HG03460 (cell line): Measurements from ENCODE around the gene CSNK1E.

Experiments used
- ATAC-seq: cut with Tn5 transposase; IDR thresholded peaks from one replicate; pipeline ENCODE4 v1.9.1; 2021; ENCODE audit not compliant: unreplicated experiment

Gene CSNK1E

DNA sequence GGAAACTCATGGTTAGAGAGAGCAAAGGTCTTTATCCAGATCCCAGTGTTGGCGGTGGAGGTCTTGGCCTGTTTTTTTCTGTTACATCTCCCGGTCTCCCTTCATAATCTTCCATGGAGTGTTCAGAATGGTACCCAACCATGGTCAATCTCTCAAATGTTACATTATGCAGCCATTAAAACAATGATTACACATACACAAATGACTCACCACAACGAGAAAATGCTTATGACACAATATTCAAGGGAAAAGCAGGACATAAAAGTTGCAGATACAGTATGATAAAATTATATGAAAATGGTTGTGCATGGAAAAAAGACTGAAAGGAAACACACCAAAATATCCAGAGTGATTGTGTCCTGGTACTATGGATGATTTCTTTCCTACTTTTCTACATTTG lies 17.8 kb upstream of the CSNK1E start:
- no peak for ATAC-seq

DNA sequence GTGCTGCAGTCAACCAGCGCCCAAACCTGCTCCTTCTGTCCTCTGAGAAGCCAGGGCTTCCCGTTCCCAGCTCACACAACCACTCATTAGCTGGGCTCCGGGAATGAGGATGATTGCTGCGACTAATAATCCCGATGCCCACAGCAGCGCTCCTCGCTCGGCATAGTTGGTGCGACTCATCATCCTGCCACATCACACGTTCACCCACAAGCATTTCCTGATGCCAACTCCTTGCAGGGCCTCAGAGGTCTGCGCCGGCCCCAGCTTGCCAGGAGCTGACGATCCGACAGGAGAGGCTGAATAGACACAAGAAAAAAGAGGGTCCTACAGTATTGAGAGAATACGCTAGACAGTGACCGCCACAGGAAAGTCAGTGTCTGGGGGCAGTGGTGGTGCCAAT lies 10.6 kb upstream of the CSNK1E start:
- no peak for ATAC-seq

DNA sequence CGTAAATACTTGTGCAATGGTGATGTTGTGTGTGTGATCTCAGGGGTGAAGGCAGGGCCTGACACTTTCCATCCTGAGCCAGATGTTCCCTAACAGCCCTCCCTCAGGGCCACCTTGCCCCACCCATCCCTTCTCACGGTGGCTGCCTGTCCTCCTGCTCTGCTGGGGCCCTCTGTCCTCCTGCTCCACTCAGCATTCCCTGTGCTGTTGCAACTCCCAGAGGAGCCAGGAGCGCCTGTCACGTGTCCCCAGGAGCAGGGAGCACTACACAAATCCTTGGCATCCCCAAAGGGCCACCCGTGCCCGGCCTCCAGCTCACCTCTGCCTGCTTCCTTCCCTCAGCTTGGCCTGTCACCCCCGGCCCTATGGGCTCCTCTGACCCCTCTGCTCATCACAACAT lies 10.2 kb upstream of the CSNK1E start:
- ATAC-seq: no peak

DNA sequence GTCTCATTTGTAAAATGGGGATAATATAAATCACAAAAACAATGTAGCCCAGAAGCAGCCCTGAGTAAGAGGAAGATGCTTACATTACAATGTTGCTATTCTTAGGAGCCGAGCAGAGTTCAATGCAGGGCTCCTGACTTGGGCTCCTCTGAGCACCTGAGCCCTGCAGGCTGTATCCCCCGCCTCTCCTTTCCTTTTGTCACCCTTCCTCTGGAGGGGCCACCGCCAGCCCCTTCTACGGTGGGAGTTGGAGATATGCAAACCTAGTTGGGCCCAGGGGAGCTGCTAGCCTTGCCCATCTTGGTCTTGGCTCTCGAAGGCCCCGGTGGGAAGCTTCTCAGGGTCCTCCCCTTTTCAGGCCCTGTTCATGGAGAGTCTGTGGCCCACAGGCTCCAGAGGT lies 8.4 kb upstream of the CSNK1E start:
- ATAC-seq: no peak

DNA sequence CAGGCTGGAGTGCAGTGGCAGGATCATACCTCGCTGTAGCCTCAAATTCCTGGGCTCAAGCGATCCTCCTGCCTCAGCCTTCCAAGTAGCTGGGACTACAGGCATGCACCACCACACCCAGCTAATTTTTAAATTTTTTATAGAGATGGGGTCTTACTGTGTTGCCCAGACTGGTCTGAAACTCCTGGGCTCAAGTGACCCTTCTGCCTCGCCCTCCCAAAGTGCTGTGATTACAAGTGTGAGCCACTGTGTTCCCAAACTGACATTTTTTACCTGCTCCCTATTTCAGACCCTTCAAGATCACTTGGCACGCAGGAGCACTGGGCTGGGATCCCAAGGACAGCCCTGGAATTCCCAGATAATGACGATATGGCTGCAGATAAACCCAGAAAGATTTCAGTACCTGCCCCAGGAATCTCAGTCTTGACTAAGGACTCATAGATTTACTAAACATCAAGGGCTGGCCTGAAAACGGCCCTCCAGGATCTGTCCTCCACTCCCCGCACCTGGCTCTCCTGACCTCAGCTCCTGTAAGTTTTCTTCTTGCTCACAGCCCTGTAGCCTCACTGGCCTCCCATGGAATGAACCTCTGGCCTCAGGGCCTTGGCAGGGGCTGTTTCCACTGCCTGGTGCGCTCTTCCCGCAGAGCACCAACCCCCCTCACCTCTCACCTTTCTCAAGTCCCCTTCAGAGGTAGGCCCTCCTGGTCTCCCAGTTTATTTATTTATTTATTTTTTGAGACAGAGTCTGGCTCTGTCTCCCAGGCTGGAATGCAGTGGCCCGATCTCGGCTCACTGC lies 3.6 kb upstream of the CSNK1E start:
- no peak for ATAC-seq

DNA sequence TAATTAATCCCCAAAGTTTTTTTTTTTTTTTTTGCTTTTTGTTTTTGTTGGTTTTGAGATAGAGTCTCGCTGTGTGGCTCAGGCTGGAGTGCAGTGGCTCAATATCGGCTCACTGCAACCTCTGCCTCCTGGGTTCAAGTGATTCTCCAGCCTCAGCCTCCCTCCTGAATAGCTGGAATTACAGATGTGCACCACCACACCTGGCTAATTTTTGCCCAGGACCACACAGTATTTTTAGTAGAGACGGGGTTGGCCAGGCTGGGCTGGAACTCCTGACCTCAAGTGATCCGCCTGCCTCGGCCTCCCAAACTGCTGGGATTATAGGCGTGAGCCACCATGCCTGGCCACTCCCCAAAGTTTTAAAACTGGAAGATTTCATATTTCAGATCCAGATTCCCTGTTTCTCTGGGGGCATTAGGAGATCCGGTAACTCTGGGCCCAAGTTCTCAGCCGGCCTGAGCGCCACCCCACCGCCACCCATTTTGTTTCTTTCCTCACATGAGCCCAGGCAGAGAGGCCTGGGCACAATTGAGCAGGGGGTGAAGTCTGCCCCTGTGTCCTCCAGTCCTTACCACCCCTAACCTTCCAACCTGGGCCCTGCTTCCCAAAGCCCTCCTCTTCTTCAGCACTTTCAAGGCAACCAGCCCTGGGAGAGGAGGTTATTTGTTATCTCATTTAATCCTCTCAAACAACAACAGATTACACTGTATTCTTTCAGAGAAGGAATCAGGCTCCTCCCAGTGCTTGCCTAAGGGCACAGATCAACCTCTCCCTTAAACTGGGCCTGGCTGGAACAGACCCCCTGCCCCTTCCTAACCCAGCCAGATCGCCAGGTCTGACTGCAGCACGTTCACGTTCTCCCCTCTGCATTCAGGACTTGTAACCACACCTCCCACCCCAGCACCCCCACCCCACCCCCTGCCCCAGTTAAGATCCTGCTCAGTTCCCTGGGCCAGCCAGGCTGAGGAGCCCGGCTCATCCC lies 1.9 kb upstream of the CSNK1E start:
- ATAC-seq: no peak

DNA sequence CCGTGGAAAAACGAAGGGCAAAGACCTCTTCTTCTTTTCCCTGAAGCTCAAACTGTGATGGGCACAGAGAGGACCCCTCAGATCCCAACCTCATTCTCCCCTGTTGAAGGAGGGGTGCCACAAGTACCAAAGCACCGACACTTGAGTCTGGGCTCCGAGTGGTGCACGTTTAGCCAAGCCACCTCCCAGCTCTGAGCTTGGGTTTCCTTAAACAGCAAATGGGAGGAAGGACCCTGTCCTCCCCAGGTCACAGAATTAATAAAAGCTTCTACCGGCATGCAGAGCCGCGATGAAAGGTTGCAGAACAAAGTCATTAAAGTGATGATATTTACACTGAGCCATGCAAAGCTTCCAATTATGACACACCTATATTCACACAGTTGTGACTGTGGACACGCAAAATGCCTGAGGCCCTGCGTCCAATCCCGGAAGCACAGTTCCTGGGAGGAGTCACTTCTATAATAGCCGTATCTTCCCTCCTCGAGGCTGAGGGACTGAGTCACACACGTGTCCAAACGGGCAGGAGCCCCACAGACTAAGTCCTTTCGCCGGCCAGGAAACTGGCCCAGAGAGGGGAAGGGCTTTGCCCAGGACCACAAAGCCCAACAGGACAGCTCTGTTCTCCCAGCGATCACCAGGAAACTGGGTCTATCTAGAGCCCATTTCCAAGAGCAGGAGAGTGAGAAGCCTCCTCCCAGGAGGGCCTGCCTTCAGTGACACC lies 922 bp upstream of the CSNK1E start:
- ATAC-seq: no peak

DNA sequence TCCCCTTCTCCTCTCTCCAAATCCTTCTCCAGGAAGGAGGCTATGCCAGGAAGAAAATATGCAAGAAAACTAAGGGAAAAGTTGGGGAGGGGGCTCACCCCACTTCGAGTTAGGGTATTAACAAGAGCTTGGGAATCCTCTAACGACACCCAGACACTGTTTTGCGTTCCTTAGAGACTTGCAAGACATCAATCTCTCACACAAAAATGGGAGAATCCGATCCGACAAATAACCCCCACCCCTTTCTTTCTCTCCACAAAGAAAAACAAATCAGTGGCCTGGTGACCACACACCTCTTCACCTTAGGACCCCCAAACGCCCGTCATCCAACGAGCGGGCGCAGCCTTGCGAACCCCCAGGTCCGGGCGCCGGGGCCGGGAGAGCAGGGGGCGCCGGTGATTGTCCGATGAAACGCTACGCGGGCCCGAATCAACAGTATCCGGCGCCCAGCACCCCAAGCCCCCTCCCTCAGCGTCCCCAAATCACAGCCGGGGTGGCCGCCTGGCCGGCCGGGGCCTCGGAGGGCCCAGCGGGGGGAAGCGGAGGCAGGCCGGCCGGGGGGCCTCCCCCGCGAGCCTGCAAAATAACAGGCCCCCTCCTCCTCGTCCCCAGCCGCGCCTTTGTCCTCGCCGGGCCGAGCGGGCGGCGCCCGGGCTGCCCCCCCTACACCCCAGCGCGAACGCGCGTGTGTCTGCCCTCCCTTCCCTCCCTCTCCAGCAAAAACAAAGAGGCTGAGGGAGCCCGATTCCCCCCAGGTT lies 690 bp downstream of the CSNK1E start:
- ATAC-seq: no peak

DNA sequence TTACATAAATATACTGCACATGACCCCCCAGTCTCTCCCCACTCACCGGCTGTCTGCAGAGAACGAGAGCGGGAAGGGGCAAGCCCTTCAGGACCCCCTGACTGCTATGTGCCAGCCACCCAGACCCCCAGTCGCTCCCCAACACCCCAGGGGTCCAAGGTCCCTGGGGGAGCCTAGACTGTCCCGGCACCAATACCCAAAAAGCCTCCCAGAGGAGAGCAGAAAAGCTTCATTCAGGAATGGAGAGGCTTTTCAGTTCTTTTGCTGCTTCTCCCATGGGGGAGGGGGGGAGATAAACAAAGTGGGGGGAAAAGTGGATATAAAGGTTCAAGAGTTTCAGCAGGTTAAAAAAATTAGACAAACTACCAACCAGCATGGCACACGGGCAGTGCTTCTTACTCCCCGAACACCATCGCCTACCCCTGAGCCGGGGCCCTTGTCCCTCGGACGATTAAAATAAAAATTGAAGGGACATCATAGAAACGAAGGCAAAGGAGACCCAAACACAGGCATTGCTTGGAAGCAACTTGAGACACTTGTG lies 1.3 kb downstream of the CSNK1E start:
- no peak for ATAC-seq

DNA sequence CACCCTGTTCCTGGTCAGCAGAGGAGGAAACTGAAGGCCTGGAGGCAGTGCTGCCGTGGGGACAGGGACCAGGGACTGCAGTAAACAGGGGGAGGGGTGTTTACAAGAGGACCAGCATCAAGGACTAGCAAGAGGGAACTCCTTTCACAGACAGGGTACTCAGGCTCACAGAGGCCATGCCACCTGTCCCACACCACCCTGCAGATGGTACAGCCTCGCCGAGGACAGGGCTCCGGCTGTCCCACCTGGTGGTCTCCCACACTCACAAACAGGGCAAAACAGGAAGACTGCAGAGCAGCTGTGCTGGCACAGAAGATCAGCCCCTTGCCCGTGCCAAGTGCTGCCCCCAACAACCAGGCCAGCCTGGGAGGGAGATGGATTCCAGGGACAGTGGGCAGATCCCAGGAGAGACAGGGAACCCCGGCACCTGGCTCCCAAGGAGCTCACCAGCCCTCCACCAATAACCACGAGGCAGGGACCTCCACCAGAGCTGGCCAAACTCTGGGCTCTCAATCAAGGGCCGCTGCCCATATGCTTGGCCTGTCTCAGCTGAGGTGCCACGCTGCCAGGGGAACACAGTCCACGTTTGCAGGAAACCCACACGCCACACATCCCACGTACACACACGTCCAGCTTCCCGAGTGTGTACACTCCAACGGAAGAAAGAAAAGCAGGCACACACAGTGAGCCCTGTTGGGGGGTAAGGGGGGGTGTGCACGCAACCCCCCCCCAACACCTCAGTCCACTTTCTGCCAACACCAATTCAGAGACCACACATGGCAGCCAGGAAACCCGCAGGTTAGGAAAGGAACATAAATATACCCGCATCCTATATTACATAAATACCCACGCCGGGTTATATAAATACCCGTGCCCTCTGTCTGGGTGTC lies 2.1 kb downstream of the CSNK1E start:
- ATAC-seq: no peak

DNA sequence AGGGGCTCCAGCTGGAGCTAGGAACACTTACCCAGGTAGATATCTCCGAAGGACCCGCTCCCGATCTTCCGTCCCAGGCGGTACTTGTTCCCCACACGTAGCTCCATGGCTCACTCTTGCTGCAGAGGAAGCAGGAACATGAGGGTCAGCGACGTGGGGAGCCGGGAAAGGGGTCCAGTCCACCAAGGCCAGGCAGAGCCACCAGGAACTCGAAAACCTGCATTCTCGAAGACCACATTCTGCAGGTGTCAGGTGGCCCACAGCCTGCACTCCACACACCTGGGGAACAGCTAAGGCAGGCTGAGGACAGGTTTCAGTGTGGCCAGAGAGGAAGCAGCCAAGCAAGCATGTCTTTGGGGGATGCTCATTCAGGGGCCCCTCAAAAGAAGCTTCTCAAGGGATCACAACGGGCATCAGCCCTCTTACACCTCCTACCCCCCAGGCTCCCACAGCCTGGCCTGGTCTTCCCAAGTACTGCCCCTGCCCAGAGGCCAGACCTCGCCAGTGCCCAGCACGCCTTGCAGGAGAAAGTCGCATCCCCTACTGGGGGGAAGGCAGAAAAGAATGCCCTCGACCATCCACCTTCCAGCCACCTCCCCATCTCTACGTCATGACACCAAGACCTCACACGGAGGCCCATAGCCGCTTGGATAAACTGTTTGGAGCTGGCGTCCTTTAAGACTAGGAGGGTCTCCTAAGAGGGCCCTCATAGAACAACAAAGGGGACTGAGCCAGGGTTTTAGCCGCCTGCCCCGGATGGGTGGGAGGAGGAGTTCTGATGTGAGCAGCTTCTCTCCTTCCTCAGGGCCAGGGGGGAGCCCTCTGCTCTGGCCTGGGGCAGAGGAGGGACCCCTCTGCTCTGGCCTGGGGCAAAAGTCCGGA lies 2.9 kb downstream of the CSNK1E start:
- ATAC-seq: no peak

DNA sequence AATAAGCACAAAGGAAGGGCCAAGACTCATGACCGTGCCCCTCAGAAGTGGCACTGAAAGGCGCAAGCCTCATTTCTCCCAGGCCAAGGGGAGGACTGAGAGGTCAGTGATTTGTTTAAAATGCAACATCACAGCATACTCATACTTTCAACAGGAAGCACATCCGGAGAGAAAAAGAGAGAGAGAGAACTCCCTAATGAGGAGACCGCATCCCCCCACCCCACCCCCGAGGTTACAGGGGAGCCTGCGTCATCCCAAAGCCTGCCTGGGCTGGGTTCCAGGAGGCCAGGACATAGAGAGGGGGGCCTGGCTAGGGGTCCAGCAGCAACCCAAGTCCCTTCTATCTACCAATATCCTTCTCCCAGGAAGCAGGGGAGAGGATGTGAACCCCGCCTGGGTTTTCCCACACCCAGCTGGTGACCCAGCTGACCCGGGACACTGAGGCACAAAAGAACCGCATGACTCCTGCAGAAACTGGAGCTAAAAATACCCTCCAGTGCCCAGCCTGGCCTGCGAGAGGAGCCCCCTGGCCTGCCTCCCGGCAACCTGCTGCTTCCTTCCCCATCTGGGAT lies 3.8 kb downstream of the CSNK1E start:
- ATAC-seq: no peak

DNA sequence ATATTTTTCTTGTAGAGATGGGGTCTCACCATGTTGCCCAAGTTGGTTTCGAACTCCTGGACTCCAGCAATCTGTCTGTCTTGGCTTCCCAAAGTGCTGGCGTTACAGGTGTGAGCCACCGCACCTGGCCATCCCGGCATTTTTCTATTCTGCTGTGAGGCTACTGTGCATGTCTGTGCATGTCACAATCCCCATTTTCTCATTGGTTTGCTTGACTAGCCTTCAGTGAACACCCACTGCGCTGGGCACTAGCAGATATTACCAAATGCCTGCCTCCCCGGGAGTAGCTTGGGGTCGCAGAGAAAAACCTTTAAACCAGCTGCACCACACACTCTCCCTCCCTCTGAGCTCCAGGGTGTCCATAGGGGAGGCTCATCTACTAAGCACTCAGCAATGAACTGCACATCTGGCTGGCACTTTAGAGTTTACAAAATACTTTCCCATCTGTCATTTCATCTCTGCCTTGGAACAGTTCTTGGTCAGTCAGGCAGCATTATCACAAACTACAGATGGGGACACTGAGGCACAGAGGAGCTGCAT lies 4.9 kb downstream of the CSNK1E start:
- no peak for ATAC-seq

DNA sequence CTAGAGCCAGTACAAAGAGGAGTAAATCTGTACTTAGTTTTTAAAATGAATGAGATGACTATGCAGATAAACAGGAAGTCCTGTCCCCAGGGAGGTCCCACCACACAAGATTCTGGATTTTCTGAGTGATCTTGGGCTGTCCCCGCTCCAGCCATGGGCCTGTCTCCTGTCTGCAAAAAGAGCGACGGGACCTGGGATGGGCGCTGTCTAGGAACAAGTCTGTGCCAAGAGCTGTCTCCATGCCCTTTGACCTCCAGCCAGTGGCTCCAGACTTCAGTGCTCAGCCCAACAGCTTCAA lies 6.0 kb downstream of the CSNK1E start:
- no peak for ATAC-seq

DNA sequence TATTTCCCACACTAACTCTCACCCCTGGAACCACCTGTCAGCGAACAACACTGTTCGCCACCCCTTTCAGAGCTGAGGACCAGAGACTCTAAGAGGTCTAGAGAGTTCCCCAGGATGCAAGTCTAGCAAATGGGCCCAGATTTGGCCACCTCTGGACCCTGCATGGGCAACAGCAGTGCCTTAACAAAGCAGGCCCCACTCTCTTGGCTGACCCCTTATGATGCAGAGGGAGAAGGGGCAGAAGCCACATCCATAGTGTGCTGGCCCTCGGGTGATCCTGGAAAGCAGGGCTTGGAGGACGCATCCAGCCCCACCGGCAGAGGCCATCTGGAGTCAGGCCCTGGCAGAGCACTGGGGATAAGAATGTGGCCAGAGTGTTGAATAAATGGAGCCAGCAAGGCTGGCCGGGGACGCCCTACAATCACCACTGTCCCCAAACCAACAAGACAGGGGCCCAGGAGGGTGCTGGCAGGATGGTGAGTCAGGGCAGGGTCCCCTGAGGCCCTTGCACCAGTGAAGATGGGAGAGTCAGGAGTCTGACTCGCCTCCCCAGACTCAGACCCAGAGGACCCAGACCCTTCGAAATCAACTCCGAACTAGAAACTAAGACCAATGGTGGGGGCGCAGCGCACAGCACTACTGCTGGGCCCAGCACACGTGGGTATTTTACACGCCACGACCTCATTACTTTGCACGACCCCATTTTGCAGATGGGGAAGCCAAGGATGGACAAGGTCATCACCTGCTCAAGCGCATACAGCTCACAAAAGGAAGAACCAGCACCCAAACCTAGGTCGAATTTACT lies 6.5 kb downstream of the CSNK1E start:
- no peak for ATAC-seq

DNA sequence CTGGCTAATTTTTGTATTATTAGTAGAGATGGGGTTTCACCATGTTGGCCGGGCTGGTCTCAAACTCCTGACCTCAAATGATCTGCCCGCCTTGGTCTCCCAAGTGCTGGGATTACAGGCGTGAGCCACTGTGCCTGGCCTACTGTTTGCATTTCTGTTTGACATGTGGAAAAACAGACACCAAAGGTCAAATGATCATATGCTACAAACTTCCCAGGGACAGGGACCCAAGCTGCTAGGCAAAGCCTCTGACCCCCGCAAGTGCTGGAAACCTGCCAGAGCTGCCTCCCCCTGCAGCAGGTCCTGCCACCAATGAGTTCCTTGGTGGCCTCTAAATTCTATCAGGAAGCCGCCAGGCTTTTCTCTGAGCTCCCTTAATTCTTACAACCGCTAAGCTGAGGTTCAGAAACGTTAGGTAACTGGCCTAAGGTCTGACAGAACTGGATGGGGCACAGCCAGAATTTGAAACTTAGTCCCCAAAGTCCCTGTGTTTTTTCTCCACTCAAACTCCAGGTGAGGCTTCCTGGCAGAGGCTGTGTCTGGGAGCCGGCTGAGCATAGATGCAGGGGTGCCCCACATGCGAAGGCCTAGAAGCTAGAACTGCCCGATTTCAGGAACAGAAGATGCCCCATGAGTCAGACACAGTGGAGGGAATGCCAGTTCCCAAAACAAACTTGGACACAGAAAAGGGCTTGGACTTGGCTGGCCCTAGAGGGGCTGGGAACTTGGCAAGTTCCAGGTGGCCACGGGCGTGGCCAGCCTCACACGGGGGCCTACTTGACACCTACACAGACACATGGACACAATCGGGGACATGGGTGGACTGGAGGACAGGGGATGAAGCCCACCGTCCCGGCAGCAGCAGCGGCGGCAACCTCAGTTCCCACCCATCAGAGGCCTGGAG lies 7.4 kb downstream of the CSNK1E start:
- no peak for ATAC-seq
